Measurements from ENCODE around the gene RASGRP3. TPM values are rescaled to one million over a fixed set of nuclear protein-coding genes. Genes with fewer than 3 reads are reported as not detected.

Gene RASGRP3, protein sequence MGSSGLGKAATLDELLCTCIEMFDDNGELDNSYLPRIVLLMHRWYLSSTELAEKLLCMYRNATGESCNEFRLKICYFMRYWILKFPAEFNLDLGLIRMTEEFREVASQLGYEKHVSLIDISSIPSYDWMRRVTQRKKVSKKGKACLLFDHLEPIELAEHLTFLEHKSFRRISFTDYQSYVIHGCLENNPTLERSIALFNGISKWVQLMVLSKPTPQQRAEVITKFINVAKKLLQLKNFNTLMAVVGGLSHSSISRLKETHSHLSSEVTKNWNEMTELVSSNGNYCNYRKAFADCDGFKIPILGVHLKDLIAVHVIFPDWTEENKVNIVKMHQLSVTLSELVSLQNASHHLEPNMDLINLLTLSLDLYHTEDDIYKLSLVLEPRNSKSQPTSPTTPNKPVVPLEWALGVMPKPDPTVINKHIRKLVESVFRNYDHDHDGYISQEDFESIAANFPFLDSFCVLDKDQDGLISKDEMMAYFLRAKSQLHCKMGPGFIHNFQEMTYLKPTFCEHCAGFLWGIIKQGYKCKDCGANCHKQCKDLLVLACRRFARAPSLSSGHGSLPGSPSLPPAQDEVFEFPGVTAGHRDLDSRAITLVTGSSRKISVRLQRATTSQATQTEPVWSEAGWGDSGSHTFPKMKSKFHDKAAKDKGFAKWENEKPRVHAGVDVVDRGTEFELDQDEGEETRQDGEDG
- 8.4 and 26.6 TPM in 2 replicates for total RNA-seq

GRCh38 chr2:33476131-33476792, at the start of gene RASGRP3:
RASGRP3 (plus strand) TSS chr2:33476649; CDS start chr2:33515137, 38,488 bp downstream.

GRCh38 chr2:33599175-33599942, 122.9 kb downstream of the RASGRP3 start, which contains the start of gene FAM98A:
FAM98A (minus strand) TSS chr2:33599299; CDS start chr2:33599221, 78 bp downstream.

Other genes starting within 250 kb of the RASGRP3 start
- 33.2 and 33.4 TPM in 2 replicates for gene FAM98A, start 122.7 kb downstream of the RASGRP3 start, total RNA-seq